Smooth muscle cell (in vitro differentiated cells): ENCODE data around the gene ITLN1. TPM values are rescaled to one million over a fixed set of nuclear protein-coding genes. Genes with fewer than 3 reads are reported as not detected.

Source experiments
- DNase-seq: peaks from one replicate; lab custom pipeline; 2025; ENCODE audit not compliant: unreplicated experiment; lab: John Stamatoyannopoulos, UW
- H2AFZ ChIP-seq: fragments of 200-600 bp; sonication (generic); 2 replicates; pipeline ENCODE4 v1.6.0; 2016; ENCODE audit warnings: antibody characterized with exemption, low read depth, mild to moderate bottlenecking
- H3F3A ChIP-seq: fragments of 200-600 bp; sonication (generic); 2 replicates; pipeline ENCODE4 v1.6.0; 2017; ENCODE audit warnings: antibody characterized with exemption, low read depth
- H3K27ac ChIP-seq: fragments of 200-600 bp; sonication (generic); 2 replicates; pipeline ENCODE4 v1.5.1; 2016; ENCODE audit warnings: low read depth, mild to moderate bottlenecking
- H3K27me3 ChIP-seq: fragments of 200-600 bp; sonication (generic); 2 replicates; pipeline ENCODE4 v1.6.1; 2016; ENCODE audit warnings: low read depth, mild to moderate bottlenecking
- H3K36me3 ChIP-seq: fragments of 200-600 bp; sonication (generic); 2 replicates; pipeline ENCODE4 v1.5.1; 2016; ENCODE audit warnings: low read depth
- H3K4me1 ChIP-seq: fragments of 200-600 bp; sonication (generic); 2 replicates; pipeline ENCODE4 v1.5.1; 2016; ENCODE audit warnings: low read depth
- H3K4me2 ChIP-seq: fragments of 200-600 bp; sonication (generic); 2 replicates; pipeline ENCODE4 v1.6.0; 2016; ENCODE audit warnings: mild to moderate bottlenecking
- H3K4me3 ChIP-seq: fragments of 200-600 bp; sonication (generic); 2 replicates; pipeline ENCODE4 v1.5.1; 2016; ENCODE audit warnings: mild to moderate bottlenecking
- H3K79me2 ChIP-seq: fragments of 200-600 bp; sonication (generic); 2 replicates; pipeline ENCODE4 v1.6.0; 2016; ENCODE audit warnings: low read depth, mild to moderate bottlenecking
- H3K9ac ChIP-seq: fragments of 200-600 bp; sonication (generic); 2 replicates; pipeline ENCODE4 v1.6.0; 2016; ENCODE audit warnings: low read depth
- H3K9me3 ChIP-seq: fragments of 200-600 bp; sonication (generic); replicated peaks from 2 replicates; pipeline ENCODE4 v1.5.1; 2016; ENCODE audit warnings: low read depth
- H4K20me1 ChIP-seq: fragments of 200-600 bp; sonication (generic); 2 replicates; pipeline ENCODE4 v1.6.0; 2016; ENCODE audit warnings: low read depth
- CTCF ChIP-seq: fragments of 200-600 bp; sonication (generic); IDR thresholded peaks from 2 replicates; pipeline ENCODE4 v1.5.1; 2017; ENCODE audit warnings: borderline replicate concordance, mild to moderate bottlenecking, antibody characterized with exemption; ENCODE audit not compliant: insufficient read depth, poor library complexity, severe bottlenecking
- WGBS: methylation state at CpG from one replicate; pipeline ENCODE4 v1.1.7; 2016; ENCODE audit warnings: low lambda C conversion rate; 5-methylcytosine and 5-hydroxymethylcytosine counted together
- polyA plus RNA-seq: library from polyadenylated mRNA; unstranded; fragments of >200 nt; fragmentation: Nextera tagmentation; extraction: Ambion mirVana; gene quantifications from 2 replicates; pipeline ENCODE4 v1.2.1, GENCODE V29; 2016
- total RNA-seq: library from RNA; depleted of rRNA; stranded (reverse); fragments of >200 nt; gene quantifications from 2 replicates; pipeline ENCODE4 v1.2.3, GENCODE V29; 2014

The ITLN1 gene
- total and polyA plus RNA-seq, 2 experiments from 2014 or later, result not detected

- Histone ChIP-seq H4K20me1 (no peaks in the 10 kb centered on the region), H3K4me1 (no peaks in the 10 kb centered on the region), H3K36me3 (no peaks in the 10 kb centered on the region), H3K4me2 (no peak overlapping the region), H3K79me2 (no peaks in the 10 kb centered on the region), H3K27me3 (no peaks in the 10 kb centered on the region), H3K4me3 (no peak overlapping the region), H3F3A (no peaks in the 10 kb centered on the region), H2AFZ (no peak overlapping the region), H3K9me3 (no peaks in the 10 kb centered on the region), H3K9ac (no peak overlapping the region), H3K27ac (no peak overlapping the region)
- 92% methylated on average over 12 of the region's 12 CpGs for WGBS
- TF ChIP-seq CTCF, result no peak
- DNase-seq, result no peak
Measured at GRCh38 chr1:160846281-160846680, 38.7 kb downstream of the ITLN1 start.

GRCh38 chr1:160844447-160845232 lies 40.3 kb downstream of the ITLN1 start:
- no peaks in the 10 kb centered on the region for H3K36me3 ChIP-seq
- H2AFZ ChIP-seq, result no peak overlapping the region
- H3K9me3 ChIP-seq, result no peaks in the 10 kb centered on the region

GRCh38 chr1:160841079-160841478 lies 43.9 kb downstream of the ITLN1 start:
- no peak overlapping the region for H3K9ac ChIP-seq
- H3K4me3 ChIP-seq, result no peak overlapping the region
- TF ChIP-seq CTCF, result no peak
- DNase-seq, result no peak
- peaks cover 4% of the 10 kb centered on the region for H3K27me3 ChIP-seq
- H3K9me3 ChIP-seq, result no peaks in the 10 kb centered on the region
- no peaks in the 10 kb centered on the region for H4K20me1 ChIP-seq
- no peaks in the 10 kb centered on the region for H3F3A ChIP-seq
- peaks cover 10% of the 10 kb centered on the region for H3K4me1 ChIP-seq
- no peak overlapping the region for H3K27ac ChIP-seq
- WGBS, result 91% methylated on average over 4 of the region's 4 CpGs
- no peaks in the 10 kb centered on the region for H3K79me2 ChIP-seq
- H3K36me3 ChIP-seq, result no peaks in the 10 kb centered on the region
- no peak overlapping the region for H3K4me2 ChIP-seq
- no peak overlapping the region for H2AFZ ChIP-seq

More at GRCh38 chr1:160844447-160845232, 40.3 kb downstream of the ITLN1 start:
- DNase-seq, result no peak
- H4K20me1 ChIP-seq, result no peaks in the 10 kb centered on the region
- no peaks in the 10 kb centered on the region for H3K4me1 ChIP-seq
- no peaks in the 10 kb centered on the region for H3F3A ChIP-seq
- no peak overlapping the region for H3K4me2 ChIP-seq
- TF ChIP-seq CTCF, result no peak
- no peak overlapping the region for H3K4me3 ChIP-seq
- no peaks in the 10 kb centered on the region for H3K79me2 ChIP-seq
- H3K27me3 ChIP-seq, result no peaks in the 10 kb centered on the region
- no peak overlapping the region for H3K9ac ChIP-seq
- no peak overlapping the region for H3K27ac ChIP-seq
- 91% methylated on average over 12 of the region's 12 CpGs for WGBS

GRCh38 chr1:160839746-160840145 lies 45.2 kb downstream of the ITLN1 start:
- no peak overlapping the region for H3K27ac ChIP-seq
- H3K36me3 ChIP-seq, result no peaks in the 10 kb centered on the region
- H4K20me1 ChIP-seq, result no peaks in the 10 kb centered on the region
- H3K4me2 ChIP-seq, result no peak overlapping the region
- H3K27me3 ChIP-seq, result peaks cover 4% of the 10 kb centered on the region
- H2AFZ ChIP-seq, result no peak overlapping the region
- TF ChIP-seq CTCF, result no peak
- no peak for DNase-seq
- H3K9ac ChIP-seq, result no peak overlapping the region
- no peaks in the 10 kb centered on the region for H3F3A ChIP-seq
- H3K4me1 ChIP-seq, result peaks cover 10% of the 10 kb centered on the region
- H3K9me3 ChIP-seq, result no peaks in the 10 kb centered on the region
- WGBS, result 87% methylated on average over 2 of the region's 2 CpGs
- no peak overlapping the region for H3K4me3 ChIP-seq
- no peaks in the 10 kb centered on the region for H3K79me2 ChIP-seq
